ENCODE data around the gene SUPT5H. TPM values are rescaled to one million over a fixed set of nuclear protein-coding genes. Genes with fewer than 3 reads are reported as not detected.

The SUPT5H gene
- total RNA-seq, 4 donors from 2014 or later: 39.5 to 80.3 (median 67.7) TPM

DNA sequence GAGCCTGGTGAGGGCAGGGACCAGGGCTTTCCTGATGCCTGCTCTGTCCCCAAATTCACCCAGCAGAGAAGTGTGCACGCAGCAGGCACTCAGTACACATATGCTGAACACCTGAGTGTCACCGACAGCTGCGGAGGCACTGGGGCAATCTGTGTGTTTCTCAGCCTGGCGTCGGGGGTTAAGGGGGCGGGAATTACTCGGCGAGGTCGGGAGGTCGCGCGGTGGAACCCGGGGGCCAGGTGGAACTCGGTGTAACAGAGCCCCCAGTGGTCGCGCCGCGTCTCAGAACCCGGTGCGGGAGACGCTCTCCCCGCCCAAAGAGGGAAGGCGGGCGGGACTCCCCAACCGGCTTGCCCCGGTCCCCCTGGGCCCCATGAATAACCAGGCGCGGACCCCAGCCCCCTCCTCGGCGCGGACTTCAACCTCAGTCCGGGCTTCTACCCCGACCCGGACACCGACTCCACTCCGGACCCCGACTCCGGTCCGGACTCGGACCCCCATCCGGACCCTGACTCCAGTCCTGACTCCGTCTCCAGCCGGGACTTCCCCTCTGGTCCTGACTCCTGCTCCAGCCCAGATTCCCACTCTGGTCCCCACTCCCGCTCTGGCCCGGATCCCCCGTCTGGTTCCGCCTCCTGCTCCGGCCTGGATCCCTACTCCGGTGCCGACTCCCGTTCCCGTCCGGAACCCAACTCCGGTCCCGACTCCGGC, 69.6 kb downstream of the SUPT5H start, which contains the start of gene SELENOV:
Gene SELENOV, plus strand, starts transcription at position 300 of the 711 bp plus-strand sequence. Its CDS starts 74 bp downstream, at position 374.
- H3K4me3 ChIP-seq: peak within 1 kb of the TSS; percentile 2 to 63 (median 30)
- no peak for TF ChIP-seq POLR2A (IDR thresholded peaks at IDR 0.05)
- TF ChIP-seq, protein P1, sequence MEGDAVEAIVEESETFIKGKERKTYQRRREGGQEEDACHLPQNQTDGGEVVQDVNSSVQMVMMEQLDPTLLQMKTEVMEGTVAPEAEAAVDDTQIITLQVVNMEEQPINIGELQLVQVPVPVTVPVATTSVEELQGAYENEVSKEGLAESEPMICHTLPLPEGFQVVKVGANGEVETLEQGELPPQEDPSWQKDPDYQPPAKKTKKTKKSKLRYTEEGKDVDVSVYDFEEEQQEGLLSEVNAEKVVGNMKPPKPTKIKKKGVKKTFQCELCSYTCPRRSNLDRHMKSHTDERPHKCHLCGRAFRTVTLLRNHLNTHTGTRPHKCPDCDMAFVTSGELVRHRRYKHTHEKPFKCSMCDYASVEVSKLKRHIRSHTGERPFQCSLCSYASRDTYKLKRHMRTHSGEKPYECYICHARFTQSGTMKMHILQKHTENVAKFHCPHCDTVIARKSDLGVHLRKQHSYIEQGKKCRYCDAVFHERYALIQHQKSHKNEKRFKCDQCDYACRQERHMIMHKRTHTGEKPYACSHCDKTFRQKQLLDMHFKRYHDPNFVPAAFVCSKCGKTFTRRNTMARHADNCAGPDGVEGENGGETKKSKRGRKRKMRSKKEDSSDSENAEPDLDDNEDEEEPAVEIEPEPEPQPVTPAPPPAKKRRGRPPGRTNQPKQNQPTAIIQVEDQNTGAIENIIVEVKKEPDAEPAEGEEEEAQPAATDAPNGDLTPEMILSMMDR (IDR thresholded peaks at IDR 0.05): no peak

DNA sequence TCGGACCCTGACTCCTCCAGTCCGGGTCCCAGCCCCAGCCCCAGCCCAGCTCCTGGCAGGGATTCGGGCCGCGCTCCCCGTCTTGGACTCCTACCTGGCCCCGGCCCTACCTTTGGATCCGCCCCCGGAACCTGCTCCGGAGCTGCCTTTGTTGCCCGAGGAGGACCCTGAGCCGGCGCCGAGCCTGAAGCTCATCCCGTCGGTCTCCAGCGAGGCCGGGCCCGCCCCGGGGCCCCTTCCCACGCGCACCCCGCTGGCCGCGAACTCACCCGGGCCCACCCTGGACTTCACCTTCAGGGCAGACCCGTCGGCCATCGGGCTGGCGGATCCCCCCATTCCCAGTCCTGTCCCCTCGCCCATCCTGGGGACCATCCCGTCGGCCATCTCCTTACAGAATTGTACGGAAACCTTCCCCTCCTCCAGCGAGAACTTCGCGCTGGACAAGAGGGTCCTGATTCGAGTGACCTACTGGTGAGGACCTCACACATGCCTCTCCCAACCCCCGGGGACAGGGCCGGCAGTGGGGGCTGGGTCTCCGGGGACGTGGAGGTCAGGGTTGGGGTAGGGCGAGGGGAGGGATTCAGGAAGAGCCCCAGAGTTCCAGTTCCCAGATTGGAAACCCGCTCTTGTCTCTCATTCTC, 70.3 kb downstream of the SUPT5H start:
- no peak for TF ChIP-seq POLR2A (IDR thresholded peaks at IDR 0.05)
- TF ChIP-seq, protein P1 (IDR thresholded peaks at IDR 0.05): no peak
- no peaks in the 10 kb centered on the region for H3K36me3 ChIP-seq
- DNase-seq: no peak
- H3K27me3 ChIP-seq: peaks cover 6 to 82% (median 24%) of the 10 kb centered on the region in 4 donors
- H3K4me1 ChIP-seq: peaks cover 6 to 18% (median 13%) of the 10 kb centered on the region in 3 donors
- intact Hi-C loops (cut with DNase I): no loop called here
- no peaks in the 10 kb centered on the region for H3K9me3 ChIP-seq
- no peak overlapping the region for H3K27ac ChIP-seq
- 9 to 20% methylated on average over 1 to 3 of the region's 44 CpGs for WGBS, 2 donors
- peak overlapping the region; percentile 2 to 63 (median 30) for H3K4me3 ChIP-seq

More for the DNA sequence above, 69.6 kb downstream of the SUPT5H start, which contains the start of gene SELENOV:
- Histone ChIP-seq H3K4me1 (peaks cover 6 to 18% (median 13%) of the 10 kb centered on the region in 3 donors), H3K27ac (no peak within 1 kb of the TSS), H3K36me3 (no peaks in the 10 kb centered on the region), H3K27me3 (peaks cover 6 to 86% (median 24%) of the 10 kb centered on the region in 4 donors), H3K9me3 (no peaks in the 10 kb centered on the region)
- DNase-seq: no peak
- intact Hi-C loops (cut with DNase I): no loop called here
- WGBS, 2 donors: 3 to 9% methylated on average over 6 to 16 of the region's 56 CpGs

DNA sequence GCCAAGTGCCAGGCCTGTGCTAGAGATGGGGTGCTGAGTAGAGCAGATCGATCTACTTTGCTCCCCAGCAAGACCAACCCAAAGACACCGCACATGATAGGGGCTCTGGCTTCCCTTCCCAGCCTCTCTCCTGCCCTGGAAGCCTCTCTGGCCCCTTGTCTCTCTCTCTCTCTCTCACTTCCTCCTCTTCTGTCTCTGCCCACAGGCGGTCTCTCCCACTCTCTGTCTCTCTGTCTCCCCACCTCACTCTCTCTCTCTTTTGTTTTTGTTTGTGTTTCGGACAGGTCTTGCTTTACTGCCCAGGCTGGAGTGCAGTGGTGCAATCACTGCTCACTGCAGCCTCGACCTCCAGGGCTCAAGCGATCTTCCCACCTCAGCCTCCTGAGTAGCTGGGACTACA, 70.9 kb downstream of the SUPT5H start:
- H3K9me3 ChIP-seq: no peaks in the 10 kb centered on the region
- no peak overlapping the region for H3K4me3 ChIP-seq
- H3K4me1 ChIP-seq: peaks cover 6 to 18% (median 13%) of the 10 kb centered on the region in 3 donors
- intact Hi-C loops (cut with DNase I): no loop called here
- no peak overlapping the region for H3K27ac ChIP-seq
- no peak for DNase-seq
- H3K36me3 ChIP-seq: no peaks in the 10 kb centered on the region
- H3K27me3 ChIP-seq: peaks cover 6 to 76% (median 24%) of the 10 kb centered on the region in 4 donors
- TF ChIP-seq, protein P1 (IDR thresholded peaks at IDR 0.05): no peak
- 46 to 50% methylated on average over 6 of the region's 6 CpGs for WGBS, 2 donors

DNA sequence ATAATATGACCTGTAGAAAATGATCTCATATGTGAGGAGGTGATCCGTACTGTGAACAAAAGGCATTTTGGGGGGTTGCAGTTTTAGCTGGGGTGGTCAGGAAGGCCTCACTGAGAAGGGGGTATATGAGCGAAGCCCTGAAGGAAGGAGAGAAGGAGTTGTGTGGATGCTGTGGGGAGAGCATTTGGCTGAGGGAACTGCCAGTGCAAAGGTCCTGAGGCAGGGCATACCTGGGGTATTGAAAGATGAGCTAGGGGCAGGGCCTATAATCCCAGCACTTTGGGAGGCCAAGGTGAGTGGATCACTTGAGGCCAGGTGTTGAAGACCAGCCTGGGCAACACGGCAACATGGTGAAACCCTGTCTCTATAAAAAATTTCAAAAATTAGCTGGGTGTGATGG, 72.0 kb downstream of the SUPT5H start:
- TF ChIP-seq, protein P1 (IDR thresholded peaks at IDR 0.05): no peak
- no peak for TF ChIP-seq POLR2A (IDR thresholded peaks at IDR 0.05)
- DNase-seq: no peak
- Histone ChIP-seq H3K27ac (no peak overlapping the region), H3K4me3 (no peak overlapping the region), H3K4me1 (peaks cover 6 to 18% (median 13%) of the 10 kb centered on the region in 3 donors), H3K36me3 (no peaks in the 10 kb centered on the region), H3K9me3 (no peaks in the 10 kb centered on the region), H3K27me3 (peaks cover 6 to 65% (median 24%) of the 10 kb centered on the region in 4 donors)
- intact Hi-C loops (cut with DNase I): no loop called here
- WGBS, 2 donors: 67 to 80% methylated on average over 3 of the region's 3 CpGs

DNA sequence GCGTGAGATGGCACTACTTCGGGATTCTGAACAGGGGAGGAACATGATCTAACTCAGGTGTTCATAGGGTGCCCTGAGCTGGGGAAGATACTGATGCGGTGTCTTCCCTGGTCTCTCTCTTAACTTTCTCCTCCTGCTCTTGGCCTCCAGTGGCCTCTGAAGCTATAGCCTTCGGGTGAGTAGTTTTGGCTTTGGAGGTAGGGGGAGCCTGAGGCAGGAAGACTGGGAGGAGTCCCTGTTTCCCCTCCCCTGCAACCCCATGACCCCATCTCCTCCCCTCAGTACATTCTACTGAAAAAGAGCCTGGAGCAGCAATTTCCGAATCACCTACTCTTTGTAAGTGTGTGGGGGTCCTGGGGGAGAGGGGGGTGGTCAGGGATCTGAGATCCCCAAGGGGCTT, 73.1 kb downstream of the SUPT5H start:
- Histone ChIP-seq H3K27ac (no peak overlapping the region), H3K36me3 (no peaks in the 10 kb centered on the region), H3K4me1 (peaks cover 6 to 18% (median 13%) of the 10 kb centered on the region in 3 donors), H3K9me3 (no peaks in the 10 kb centered on the region), H3K27me3 (peaks cover 6 to 55% (median 24%) of the 10 kb centered on the region in 4 donors), H3K4me3 (no peak overlapping the region)
- TF ChIP-seq, protein P1 (IDR thresholded peaks at IDR 0.05): no peak
- no peak for TF ChIP-seq POLR2A (IDR thresholded peaks at IDR 0.05)
- intact Hi-C loops (cut with DNase I): no loop called here
- DNase-seq: no peak
- WGBS, 2 donors: 22 to 47% methylated on average over 5 of the region's 5 CpGs

Measured in esophagus squamous epithelium (tissue), 5 donors.